ENCODE results near the gene PRICKLE4. TPM values are rescaled to one million over a fixed set of nuclear protein-coding genes. Genes with fewer than 3 reads are reported as not detected.

Gene PRICKLE4
- total RNA-seq, 4 donors from 2014 or later: 10.4 to 17.9 (median 14.3) TPM

DNA sequence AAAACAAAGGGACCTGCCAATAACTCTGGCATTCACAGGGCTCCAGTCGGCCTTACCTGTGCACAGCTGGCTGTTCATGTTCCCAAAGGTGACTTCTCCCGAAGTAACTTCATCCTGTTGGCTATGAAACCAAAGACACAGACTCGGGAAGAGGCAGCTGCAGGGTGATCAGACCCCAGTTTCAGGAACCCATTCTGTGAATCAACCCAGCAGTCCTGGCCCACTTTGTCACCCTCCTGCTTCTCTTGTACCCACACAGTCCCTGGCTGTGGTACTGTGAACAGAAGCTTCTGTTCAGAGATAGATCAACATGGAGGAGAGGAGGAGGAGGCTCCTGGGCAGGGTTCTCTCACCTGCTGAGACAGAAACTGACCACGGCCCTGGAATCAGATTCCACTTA lies 24.7 kb upstream of the PRICKLE4 start:
- TF ChIP-seq, protein P1, sequence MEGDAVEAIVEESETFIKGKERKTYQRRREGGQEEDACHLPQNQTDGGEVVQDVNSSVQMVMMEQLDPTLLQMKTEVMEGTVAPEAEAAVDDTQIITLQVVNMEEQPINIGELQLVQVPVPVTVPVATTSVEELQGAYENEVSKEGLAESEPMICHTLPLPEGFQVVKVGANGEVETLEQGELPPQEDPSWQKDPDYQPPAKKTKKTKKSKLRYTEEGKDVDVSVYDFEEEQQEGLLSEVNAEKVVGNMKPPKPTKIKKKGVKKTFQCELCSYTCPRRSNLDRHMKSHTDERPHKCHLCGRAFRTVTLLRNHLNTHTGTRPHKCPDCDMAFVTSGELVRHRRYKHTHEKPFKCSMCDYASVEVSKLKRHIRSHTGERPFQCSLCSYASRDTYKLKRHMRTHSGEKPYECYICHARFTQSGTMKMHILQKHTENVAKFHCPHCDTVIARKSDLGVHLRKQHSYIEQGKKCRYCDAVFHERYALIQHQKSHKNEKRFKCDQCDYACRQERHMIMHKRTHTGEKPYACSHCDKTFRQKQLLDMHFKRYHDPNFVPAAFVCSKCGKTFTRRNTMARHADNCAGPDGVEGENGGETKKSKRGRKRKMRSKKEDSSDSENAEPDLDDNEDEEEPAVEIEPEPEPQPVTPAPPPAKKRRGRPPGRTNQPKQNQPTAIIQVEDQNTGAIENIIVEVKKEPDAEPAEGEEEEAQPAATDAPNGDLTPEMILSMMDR (IDR thresholded peaks at IDR 0.05): no peak
- no peak for TF ChIP-seq POLR2A (IDR thresholded peaks at IDR 0.05)
- H3K4me1 ChIP-seq: no peaks in the 10 kb centered on the region
- no peak overlapping the region for H3K27ac ChIP-seq
- no peak overlapping the region for H3K4me3 ChIP-seq
- H3K27me3 ChIP-seq: no peaks in the 10 kb centered on the region
- H3K36me3 ChIP-seq: no peaks in the 10 kb centered on the region
- DNase-seq: no peak
- H3K9me3 ChIP-seq: no peaks in the 10 kb centered on the region
- intact Hi-C loops (cut with DNase I; ENCODE audit: low total_unique reads): no loop called here

- no peak for DNase-seq
- Histone ChIP-seq H3K27me3 (no peaks in the 10 kb centered on the region), H3K4me3 (no peak overlapping the region), H3K36me3 (no peaks in the 10 kb centered on the region), H3K27ac (no peak overlapping the region), H3K4me1 (no peaks in the 10 kb centered on the region), H3K9me3 (no peaks in the 10 kb centered on the region)
- intact Hi-C loops (cut with DNase I; ENCODE audit: low total_unique reads): no loop called here
- TF ChIP-seq, protein P1 (IDR thresholded peaks at IDR 0.05): no peak
- TF ChIP-seq POLR2A (IDR thresholded peaks at IDR 0.05): no peak
Observed at GRCh38 chr6:41756354-41756753, 24.2 kb upstream of the PRICKLE4 start.

- no peak for DNase-seq
- Histone ChIP-seq H3K4me1 (no peaks in the 10 kb centered on the region), H3K27me3 (no peaks in the 10 kb centered on the region)
Observed at GRCh38 chr6:41757271-41757670, 23.3 kb upstream of the PRICKLE4 start.

DNA sequence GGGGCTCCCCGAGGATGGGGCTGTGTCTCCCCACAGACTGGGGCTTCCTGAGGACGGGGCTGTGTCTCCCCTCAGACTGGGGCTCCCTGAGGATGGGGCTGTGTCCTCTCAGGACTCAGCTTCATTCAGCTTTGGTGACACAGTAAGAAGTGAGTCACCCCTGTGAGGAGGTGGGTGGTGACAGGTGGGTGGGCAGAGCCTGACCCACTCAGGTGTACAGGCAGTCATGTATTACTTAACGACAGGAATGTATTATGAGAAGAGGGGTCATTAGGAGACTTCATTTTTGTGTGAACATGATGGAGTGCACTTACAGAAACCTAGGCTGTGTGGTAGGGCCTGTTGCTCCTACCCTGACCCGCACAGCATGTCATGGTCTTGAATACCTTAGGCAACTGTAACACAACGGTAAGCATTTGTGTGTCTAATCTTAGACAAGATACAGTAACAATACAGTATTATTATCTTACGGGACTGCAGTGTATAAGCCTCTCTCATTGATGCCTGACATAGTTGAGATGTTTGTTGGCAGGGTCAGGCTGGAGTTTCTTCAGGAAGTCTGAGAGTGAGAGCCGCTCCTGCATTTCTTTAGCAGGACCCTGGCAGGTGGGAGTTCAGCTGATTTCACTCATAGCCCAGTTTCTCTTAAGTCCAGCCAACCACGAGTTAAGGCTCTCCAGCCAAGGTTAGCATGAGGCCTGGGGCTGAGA lies 22.5 kb upstream of the PRICKLE4 start:
- H3K4me3 ChIP-seq: no peak overlapping the region
- no peak overlapping the region for H3K27ac ChIP-seq
- no peak for DNase-seq
- H3K36me3 ChIP-seq: no peaks in the 10 kb centered on the region
- H3K4me1 ChIP-seq: no peaks in the 10 kb centered on the region
- no peaks in the 10 kb centered on the region for H3K9me3 ChIP-seq
- intact Hi-C loops (cut with DNase I; ENCODE audit: low total_unique reads): no loop called here
- no peaks in the 10 kb centered on the region for H3K27me3 ChIP-seq
- TF ChIP-seq, protein P1 (IDR thresholded peaks at IDR 0.05): no peak
- TF ChIP-seq POLR2A (IDR thresholded peaks at IDR 0.05): no peak

More at GRCh38 chr6:41757271-41757670, 23.3 kb upstream of the PRICKLE4 start:
- no peak overlapping the region for H3K27ac ChIP-seq
- no peak overlapping the region for H3K4me3 ChIP-seq
- TF ChIP-seq, protein P1 (IDR thresholded peaks at IDR 0.05): no peak
- no peak for TF ChIP-seq POLR2A (IDR thresholded peaks at IDR 0.05)
- intact Hi-C loops (cut with DNase I; ENCODE audit: low total_unique reads): no loop called here
- no peaks in the 10 kb centered on the region for H3K9me3 ChIP-seq
- H3K36me3 ChIP-seq: no peaks in the 10 kb centered on the region

DNA sequence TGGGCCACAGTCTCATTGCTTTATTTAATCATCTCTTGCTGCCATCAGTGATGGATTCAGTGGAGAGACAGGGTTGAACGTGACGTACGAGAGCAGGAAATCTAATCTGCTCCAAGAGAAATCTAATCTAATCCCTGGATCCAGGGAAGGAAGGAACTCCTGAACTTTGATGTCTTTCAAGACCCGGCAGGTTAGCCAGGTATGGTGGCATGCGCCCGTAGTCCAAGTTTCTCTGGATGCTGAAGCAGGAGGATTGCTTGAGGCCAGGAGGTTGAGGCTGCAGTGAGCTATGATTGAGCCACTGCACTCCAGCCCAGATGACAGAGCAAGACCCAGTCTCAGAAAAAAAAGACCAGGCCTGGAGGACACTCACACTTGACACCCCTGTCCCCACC lies 21.9 kb upstream of the PRICKLE4 start:
- intact Hi-C loops (cut with DNase I; ENCODE audit: low total_unique reads): no loop called here
- no peak overlapping the region for H3K27ac ChIP-seq
- no peaks in the 10 kb centered on the region for H3K4me1 ChIP-seq
- H3K27me3 ChIP-seq: no peaks in the 10 kb centered on the region
- H3K9me3 ChIP-seq: no peaks in the 10 kb centered on the region
- DNase-seq: no peak
- TF ChIP-seq, protein P1 (IDR thresholded peaks at IDR 0.05): no peak
- no peak for TF ChIP-seq POLR2A (IDR thresholded peaks at IDR 0.05)
- no peaks in the 10 kb centered on the region for H3K36me3 ChIP-seq
- no peak overlapping the region for H3K4me3 ChIP-seq
